Choroid plexus epithelial cell (primary cell): ENCODE data around the gene NT5DC3.
A peak's percentile ranks its signal among the peaks of the same experiment; 100 is the strongest.

Source experiments
- DNase-seq: peaks from one replicate; pipeline ENCODE4 v3.0.0-alpha.2; 2010; ENCODE audit warnings: low read depth
- H3K4me3 ChIP-seq: 2 replicates; pipeline ENCODE4 v1.5.1; 2011; ENCODE audit warnings: low read depth, mild to moderate bottlenecking, control low read depth, low read length, moderate library complexity
- TF ChIP-seq, protein P1 (sequence below): conservative IDR thresholded peaks from 2 replicates; pipeline ENCODE4 v1.5.1; 2011; ENCODE audit warnings: low read depth, mild to moderate bottlenecking, control low read depth, inconsistent platforms, low read length, moderate library complexity

The NT5DC3 gene

DNA sequence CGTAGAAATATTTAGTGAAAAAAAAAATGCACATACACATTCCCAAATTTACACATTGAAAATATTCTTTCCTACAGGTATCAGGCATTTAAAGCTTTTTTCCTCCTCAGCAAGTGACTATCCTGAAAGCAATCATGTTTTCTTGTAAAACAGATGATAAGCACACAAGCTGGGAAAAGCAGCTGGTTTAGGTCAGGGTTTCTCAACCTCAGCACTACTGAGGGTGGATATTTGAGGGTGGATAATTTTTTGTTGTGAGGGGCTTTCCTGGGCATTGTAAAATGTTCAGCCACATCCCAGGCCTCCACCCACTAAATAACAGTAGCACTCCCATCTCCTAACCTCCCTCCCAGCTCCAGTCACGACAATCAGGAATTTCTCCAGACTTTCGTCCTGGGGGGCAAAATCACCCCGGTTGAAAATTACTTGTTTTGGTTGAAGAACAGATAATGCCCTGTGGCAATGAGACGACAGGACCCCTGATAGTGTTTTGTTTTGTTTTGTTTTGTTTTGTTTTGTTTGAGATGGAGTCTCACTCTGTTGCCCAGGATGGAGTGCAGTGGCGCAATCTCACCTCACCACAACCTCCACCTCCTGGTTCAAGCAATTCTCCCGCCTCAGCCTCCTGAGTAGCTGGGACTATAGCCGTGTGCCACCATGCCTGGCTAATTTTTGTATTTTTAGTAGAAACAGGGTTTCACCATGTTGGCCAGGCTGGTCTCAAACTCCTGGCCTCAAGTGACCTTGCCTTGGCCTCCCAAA lies 15.0 kb upstream of the NT5DC3 start:
- peak; percentile 50 for DNase-seq
- no peak overlapping the region for H3K4me3 ChIP-seq
- TF ChIP-seq, protein P1, sequence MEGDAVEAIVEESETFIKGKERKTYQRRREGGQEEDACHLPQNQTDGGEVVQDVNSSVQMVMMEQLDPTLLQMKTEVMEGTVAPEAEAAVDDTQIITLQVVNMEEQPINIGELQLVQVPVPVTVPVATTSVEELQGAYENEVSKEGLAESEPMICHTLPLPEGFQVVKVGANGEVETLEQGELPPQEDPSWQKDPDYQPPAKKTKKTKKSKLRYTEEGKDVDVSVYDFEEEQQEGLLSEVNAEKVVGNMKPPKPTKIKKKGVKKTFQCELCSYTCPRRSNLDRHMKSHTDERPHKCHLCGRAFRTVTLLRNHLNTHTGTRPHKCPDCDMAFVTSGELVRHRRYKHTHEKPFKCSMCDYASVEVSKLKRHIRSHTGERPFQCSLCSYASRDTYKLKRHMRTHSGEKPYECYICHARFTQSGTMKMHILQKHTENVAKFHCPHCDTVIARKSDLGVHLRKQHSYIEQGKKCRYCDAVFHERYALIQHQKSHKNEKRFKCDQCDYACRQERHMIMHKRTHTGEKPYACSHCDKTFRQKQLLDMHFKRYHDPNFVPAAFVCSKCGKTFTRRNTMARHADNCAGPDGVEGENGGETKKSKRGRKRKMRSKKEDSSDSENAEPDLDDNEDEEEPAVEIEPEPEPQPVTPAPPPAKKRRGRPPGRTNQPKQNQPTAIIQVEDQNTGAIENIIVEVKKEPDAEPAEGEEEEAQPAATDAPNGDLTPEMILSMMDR, result no peak

DNA sequence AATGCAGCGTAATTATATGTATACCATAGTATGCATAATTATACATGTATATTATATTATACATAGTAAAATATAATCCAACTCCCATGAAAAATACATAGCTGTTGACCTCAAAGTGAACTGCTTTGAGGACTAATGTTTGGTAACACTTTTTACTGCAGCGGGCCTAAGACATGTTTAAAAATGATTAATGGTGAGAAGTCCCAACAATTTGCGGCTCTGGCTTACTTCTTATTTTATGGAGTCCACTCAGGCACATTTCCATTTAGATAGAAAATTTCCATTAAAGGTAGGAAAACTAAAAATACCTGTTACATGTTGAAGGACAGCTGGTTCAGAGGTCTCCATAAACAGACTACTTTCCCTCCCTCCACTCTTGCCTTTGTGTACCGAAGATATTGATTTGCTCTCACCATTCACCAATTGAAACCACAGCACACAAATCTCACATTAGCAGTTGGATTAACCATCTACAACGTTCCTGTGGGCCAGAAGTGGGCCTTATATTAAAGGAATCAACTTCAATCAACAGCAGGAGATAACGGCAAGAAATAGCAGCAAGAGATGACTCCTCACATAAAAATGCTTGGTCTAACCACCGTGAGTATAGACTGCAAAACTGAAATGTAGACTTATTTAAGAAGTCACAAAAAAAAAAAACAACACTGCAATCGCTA lies 14.1 kb upstream of the NT5DC3 start:
- TF ChIP-seq, protein P1, result no peak
- DNase-seq, result peak; percentile 90
- H3K4me3 ChIP-seq, result no peak overlapping the region

DNA sequence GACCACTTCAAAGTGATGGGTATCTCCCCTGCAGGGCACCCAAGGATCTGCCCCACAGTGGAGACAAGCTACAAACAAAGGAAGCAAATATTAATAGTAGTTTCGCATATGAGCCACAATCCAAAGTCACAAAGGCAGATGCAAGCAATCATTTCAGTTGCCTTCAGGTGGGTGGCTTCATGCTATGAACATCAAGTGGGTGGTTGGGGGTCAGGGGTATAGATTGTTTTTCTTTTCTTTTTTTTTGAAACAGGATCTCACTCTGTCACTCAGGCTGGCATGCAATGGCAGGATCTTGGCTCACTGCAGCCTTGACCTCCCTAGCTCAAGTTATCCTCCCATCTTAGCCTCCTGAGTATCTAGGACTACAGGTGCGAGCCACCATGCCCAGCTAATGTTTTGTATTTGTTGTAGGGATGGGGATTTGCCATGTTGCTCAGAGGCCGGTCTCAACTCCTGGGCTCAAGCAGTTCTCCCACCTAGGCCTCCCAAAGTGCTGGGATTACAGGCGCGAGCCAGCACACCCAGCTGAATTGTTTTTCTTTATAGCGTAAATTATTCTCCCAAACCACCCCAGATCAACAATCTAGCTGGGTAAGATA lies 13.4 kb upstream of the NT5DC3 start:
- no peak overlapping the region for H3K4me3 ChIP-seq
- no peak for DNase-seq
- TF ChIP-seq, protein P1, result no peak

DNA sequence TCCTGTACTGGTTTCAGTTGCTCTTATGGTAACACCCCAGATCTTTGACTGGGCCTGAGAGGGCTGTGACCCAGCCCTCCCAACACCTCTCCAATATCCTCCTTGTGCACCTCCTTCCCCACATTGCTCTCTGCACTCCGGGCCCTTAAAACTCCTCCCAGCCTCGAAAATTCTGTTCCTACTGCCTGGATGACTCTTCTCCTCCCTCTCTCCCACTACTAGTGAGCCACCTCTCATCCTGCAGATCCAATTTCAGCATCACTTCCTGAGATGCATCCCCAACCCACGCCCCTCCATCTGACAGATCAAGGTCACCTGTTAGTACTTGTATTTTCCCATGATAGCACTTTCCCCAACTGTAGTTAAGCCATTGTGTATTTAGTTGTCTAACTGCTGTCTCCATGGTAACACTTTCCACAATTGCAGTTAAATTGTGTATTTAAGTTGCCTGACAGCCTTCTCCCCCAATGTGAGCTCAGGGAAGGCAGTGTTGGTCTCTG lies 11.5 kb upstream of the NT5DC3 start:
- TF ChIP-seq, protein P1, result no peak
- H3K4me3 ChIP-seq, result no peak overlapping the region
- DNase-seq, result peak; percentile 65

DNA sequence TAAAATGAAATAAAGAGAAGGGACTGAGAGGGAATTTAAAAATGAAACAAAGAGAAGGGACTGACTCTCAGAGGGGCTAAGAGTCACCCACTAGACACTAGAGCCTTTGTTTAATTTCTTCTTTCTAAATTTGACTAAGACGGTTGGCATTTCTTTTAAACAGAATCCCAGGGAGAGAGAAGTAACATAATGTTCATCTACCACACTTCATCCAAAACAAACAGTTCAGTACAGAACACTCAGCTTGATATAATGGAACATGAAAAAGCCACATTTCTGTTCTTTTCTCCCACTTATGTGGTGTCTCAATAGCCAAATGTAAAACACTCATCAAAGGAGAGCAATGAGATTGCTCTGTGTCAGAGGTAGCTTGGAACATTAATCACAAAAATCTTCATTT lies 10.1 kb upstream of the NT5DC3 start:
- TF ChIP-seq, protein P1, result no peak
- DNase-seq, result peak; percentile 60
- no peak overlapping the region for H3K4me3 ChIP-seq

DNA sequence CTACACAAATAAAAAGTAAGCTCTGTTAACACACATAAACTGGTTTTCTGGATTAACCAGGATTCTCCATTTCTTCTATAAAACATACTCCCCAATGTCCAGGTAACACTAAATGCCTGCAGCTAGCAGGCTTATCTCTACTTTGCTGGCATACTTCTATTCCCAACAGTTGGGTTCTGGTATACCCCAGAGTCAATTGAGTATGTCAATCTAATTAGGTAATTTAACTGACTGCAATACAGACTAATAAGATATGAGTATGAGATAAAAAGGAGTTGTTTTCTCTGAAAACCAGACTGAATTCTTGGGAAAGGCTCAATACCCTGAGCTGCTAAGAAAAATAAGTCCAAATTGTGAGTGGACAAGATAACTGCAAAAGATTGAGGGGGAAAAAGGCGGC lies 9.4 kb upstream of the NT5DC3 start:
- no peak for DNase-seq
- TF ChIP-seq, protein P1, result no peak
- H3K4me3 ChIP-seq, result no peak overlapping the region
